NCI-H1694 treated with DMSO at 0.1 percent for 48 hours (cell line): Measurements from ENCODE around the gene SPP1.
"Not testable (repeated sequence)": the region's sequence is repeated elsewhere in the genome, so short reads cannot be mapped to it uniquely, and the experiment has no call there.

Experiments
- DNase-seq: peaks from one replicate; lab custom pipeline; 2025; lab: John Stamatoyannopoulos, UW

The SPP1 gene

DNA sequence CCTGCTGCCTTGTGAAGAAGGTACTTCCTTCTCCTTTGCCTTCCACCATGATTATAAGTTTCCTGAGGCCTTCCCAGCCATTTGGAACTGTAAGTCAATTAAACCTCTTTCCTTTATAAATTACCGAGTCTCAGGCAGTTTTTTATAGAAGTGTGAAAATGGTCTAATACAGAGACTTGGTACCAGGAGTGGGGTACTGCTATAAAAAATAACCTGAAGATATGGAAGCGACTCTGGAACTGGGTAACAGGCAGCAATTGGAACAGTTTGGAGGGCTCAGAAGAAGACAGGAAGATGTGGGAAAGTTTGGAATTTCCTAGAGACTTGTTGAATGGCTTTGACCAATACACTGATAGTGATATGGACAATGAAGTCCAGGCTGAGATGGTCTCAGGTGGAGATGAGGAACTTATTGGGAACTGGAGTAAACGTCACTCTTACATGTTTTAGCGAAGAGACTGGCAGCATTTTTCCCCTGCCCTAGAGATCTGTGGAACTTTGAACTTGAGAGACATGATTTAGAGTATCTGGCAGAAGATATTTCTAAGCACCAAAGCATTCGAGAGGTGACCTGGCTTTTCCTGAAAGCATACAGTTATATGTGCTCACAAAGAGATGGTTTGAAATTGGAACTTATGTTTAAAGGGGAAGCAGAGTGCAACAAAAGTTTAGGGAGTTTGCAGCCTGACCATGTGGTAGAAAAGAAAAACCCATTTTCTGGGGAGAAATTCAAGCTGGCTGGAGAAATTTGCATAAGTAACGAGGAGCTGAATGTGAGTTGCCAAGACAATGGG, 50.6 kb downstream of the SPP1 start:
- not testable (repeated sequence) for DNase-seq

DNA sequence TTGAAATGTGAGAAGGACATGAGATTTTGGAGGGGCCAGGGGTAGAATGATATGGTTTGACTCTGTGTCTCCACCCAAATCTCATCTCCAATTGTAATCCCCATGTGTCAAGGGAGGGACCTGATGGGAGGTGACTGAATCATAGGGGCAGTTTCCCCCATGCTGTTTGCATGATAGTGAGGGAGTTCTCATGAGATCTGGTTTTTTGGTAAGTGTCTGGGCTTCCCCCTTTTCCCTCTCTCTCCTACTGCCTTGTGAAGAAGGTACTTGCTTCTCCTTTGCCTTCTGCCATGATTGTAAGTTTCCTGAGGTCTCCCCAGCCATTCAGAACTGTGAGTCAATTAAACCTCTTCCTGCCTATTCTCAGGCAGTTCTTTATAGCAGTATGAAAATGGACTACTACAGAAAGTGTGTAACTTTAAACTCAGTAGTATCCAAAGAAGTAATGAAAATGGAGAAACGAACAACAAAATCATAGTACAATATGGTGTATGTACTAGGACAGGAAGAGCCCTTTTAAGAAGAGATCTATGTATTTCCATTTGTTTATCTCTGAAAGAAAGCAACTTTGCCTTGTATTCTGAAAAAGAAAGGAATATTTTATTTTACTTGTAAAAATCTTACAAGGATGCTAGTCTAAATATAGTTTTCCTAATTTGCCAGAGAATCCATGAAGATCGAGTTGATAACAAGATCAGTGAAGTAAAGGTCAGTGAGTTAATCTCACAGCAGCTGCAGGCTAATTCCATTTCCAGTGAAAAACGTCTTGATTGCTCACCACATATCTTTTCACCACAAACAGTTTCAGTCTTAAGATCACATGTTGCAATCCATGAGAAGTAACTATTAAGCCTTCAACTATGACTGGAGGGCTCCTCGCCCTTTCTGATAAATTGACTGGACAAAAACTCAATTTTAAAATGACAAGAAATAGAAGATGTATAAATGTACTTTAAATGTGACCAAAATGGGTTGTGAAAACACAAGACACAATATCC, 52.4 kb downstream of the SPP1 start:
- no peak for DNase-seq

DNA sequence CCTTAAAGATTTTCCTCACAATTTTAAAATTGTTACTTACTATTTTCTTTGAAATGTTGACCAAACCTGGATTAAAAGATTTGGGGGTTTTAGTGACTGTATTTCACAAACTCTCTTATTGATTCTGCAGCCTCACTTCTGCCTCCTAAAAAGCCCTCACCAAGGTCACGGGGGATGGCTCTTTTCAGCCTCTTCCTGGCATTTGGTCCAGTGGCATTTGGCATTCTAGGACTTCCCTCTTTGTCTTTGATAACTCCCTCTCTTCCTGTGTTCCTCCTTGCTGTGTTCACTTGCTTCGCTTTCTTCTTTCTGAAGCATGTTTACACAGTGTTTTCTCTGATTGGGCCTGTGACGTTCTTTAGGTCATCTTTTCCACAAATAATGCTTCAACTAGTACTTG, 53.4 kb downstream of the SPP1 start:
- no peak for DNase-seq

DNA sequence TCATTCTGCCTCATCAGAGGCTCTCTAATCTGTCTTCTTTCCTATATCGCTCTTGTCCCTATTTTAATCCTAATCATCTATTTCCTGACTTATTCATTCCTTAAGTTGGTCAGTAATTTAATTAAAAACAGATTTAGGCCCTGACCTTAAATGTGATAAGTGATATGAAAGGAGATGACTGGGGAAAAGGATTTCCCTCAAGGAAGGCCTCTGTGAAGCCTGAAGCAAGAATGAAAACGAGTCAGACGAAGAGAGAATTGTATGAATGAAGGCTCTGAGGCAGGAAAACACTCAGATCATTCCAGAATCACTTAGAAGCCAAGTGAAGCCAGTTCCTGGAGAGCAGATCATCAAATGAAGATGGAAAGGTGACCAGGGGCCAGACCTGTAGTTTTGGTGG, 54.0 kb downstream of the SPP1 start:
- no peak for DNase-seq

DNA sequence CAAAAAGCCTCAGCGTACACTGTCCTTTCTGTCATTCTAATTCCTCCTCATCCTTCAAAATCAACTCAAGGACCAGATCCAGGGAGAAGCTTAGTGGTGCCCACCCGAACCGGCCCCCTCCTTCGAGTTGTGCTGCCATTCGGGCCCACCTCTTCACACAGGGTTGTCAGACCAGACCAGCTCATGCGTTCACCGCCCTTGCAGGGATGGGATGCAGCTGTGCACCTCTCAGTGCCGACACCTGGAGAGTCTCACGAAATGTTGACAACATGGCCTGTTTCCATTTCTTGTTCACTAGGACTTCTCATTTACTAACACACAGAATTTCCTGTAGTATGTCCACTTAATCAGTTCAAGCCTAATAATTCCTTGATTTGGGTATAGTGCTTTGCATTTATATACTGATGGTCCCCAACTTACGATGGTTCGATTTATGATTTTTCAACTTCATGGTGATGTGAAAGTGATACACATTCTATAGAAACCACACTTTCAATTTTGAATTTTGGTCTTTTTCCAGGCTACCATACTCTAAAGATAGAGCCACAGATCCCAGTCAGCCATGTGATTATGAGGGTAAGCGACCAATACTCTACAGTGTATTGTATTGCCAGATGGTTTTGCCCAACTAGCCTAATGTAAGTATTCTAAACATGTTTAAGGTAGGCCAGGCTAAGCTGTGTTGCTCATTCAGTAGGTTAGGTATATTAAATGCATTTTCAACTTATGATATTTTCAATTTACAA, 55.2 kb downstream of the SPP1 start:
- no peak for DNase-seq
